ENCODE measurements around the gene METAP2. TPM values are rescaled to one million over a fixed set of nuclear protein-coding genes. Genes with fewer than 3 reads are reported as not detected.

Gene METAP2
- total RNA-seq, 4 donors from 2014 or later = 25.1 to 106 (median 30.0) TPM

GRCh38 chr12:95495433-95495832 is 21.5 kb downstream of the METAP2 start:
- no peak for DNase-seq
- Histone ChIP-seq H3K4me1 (no peaks in the 10 kb centered on the region), H3K36me3 (peaks cover 0 to 69% (median 0%) of the 10 kb centered on the region in 3 donors), H3K27ac (no peak overlapping the region), H3K9me3 (no peaks in the 10 kb centered on the region), H3K27me3 (no peaks in the 10 kb centered on the region), H3K4me3 (no peak overlapping the region)
- TF ChIP-seq CTCF (IDR thresholded peaks at IDR 0.05) (no peak), POLR2A (IDR thresholded peaks at IDR 0.05) (no peak)

- no peak overlapping the region for H3K27ac ChIP-seq
- no peak overlapping the region for H3K4me3 ChIP-seq
- no peak for DNase-seq
- no peaks in the 10 kb centered on the region for H3K9me3 ChIP-seq
- H3K27me3 ChIP-seq = no peaks in the 10 kb centered on the region
- H3K4me1 ChIP-seq = no peaks in the 10 kb centered on the region
- H3K36me3 ChIP-seq = peaks cover 0 to 72% (median 0%) of the 10 kb centered on the region in 3 donors
- no peak for TF ChIP-seq CTCF (IDR thresholded peaks at IDR 0.05)
- TF ChIP-seq POLR2A (IDR thresholded peaks at IDR 0.05) = no peak
These were observed 23.1 kb downstream of the METAP2 start for GRCh38 chr12:95497031-95497430.

- DNase-seq = no peak
- H3K9me3 ChIP-seq = no peaks in the 10 kb centered on the region
- H3K27ac ChIP-seq = no peak overlapping the region
- no peak overlapping the region for H3K4me3 ChIP-seq
- no peaks in the 10 kb centered on the region for H3K27me3 ChIP-seq
- H3K4me1 ChIP-seq = no peaks in the 10 kb centered on the region
- TF ChIP-seq POLR2A (IDR thresholded peaks at IDR 0.05) (no peak), CTCF (IDR thresholded peaks at IDR 0.05) (no peak)
- peaks cover 0 to 78% (median 0%) of the 10 kb centered on the region in 3 donors for H3K36me3 ChIP-seq
These were observed 25.0 kb downstream of the METAP2 start for GRCh38 chr12:95498968-95499367.

GRCh38 chr12:95499772-95500171 is 25.8 kb downstream of the METAP2 start:
- Histone ChIP-seq H3K9me3 (no peaks in the 10 kb centered on the region), H3K36me3 (peaks cover 0 to 78% (median 0%) of the 10 kb centered on the region in 3 donors), H3K27me3 (no peaks in the 10 kb centered on the region), H3K4me1 (no peaks in the 10 kb centered on the region), H3K4me3 (no peak overlapping the region), H3K27ac (no peak overlapping the region)
- TF ChIP-seq POLR2A (IDR thresholded peaks at IDR 0.05) (no peak), CTCF (IDR thresholded peaks at IDR 0.05) (no peak)
- no peak for DNase-seq

- Histone ChIP-seq H3K27ac (no peak overlapping the region), H3K4me3 (no peak overlapping the region), H3K27me3 (no peaks in the 10 kb centered on the region), H3K36me3 (peaks cover 0 to 82% (median 0%) of the 10 kb centered on the region in 3 donors), H3K9me3 (no peaks in the 10 kb centered on the region), H3K4me1 (no peaks in the 10 kb centered on the region)
- TF ChIP-seq CTCF (IDR thresholded peaks at IDR 0.05) (no peak), POLR2A (IDR thresholded peaks at IDR 0.05) (no peak)
- DNase-seq = no peak
These were observed 30.2 kb downstream of the METAP2 start for GRCh38 chr12:95504140-95504539.

GRCh38 chr12:95505039-95505438 is 31.1 kb downstream of the METAP2 start:
- Histone ChIP-seq H3K36me3 (peaks cover 0 to 79% (median 0%) of the 10 kb centered on the region in 3 donors), H3K27me3 (no peaks in the 10 kb centered on the region)
- no peak for DNase-seq

More at GRCh38 chr12:95505039-95505438, 31.1 kb downstream of the METAP2 start:
- Histone ChIP-seq H3K4me3 (no peak overlapping the region), H3K9me3 (no peaks in the 10 kb centered on the region), H3K4me1 (no peaks in the 10 kb centered on the region), H3K27ac (no peak overlapping the region)
- no peak for TF ChIP-seq CTCF (IDR thresholded peaks at IDR 0.05)
- TF ChIP-seq POLR2A (IDR thresholded peaks at IDR 0.05) = no peak

Measured in Peyer's patch (tissue), 4 donors.